Astrocyte (in vitro differentiated cells and primary cell): Measurements from ENCODE around the gene COPB1. TPM values are rescaled to one million over a fixed set of nuclear protein-coding genes. Genes with fewer than 3 reads are reported as not detected.

ENCODE experiments used
- DNase-seq: peaks from one replicate; pipeline ENCODE4 v3.0.0-alpha.2; 2010; ENCODE audit warnings: low read depth
- FAIRE-seq: peaks from 2 replicates; lab custom pipeline; 2011; peaks lifted over from hg19 to GRCh38; lab: Jason Lieb, UNC
- H2AFZ ChIP-seq: 2 replicates; pipeline ENCODE4 v1.6.0; 2012; ENCODE audit warnings: low read depth, low read length, inconsistent platforms
- H3K27ac ChIP-seq: 2 replicates; pipeline ENCODE4 v1.5.1; 2011; ENCODE audit warnings: low read depth, low read length, inconsistent platforms
- H3K27me3 ChIP-seq: 2 replicates; pipeline ENCODE4 v1.6.0; 2011; ENCODE audit warnings: low read length, inconsistent platforms; ENCODE audit not compliant: insufficient read depth
- H3K36me3 ChIP-seq: 2 replicates; pipeline ENCODE4 v1.5.1; 2011; ENCODE audit warnings: low read length, inconsistent platforms; ENCODE audit not compliant: insufficient read depth
- H3K4me1 ChIP-seq: 2 replicates; pipeline ENCODE4 v1.5.1; 2011; ENCODE audit warnings: low read length, inconsistent platforms; ENCODE audit not compliant: insufficient read depth
- H3K4me2 ChIP-seq: 2 replicates; pipeline ENCODE4 v1.6.0; 2012; ENCODE audit warnings: low read length, inconsistent platforms
- H3K4me3 ChIP-seq: 2 replicates; pipeline ENCODE4 v1.5.1; 2011; ENCODE audit warnings: low read depth, mild to moderate bottlenecking, low read length, inconsistent platforms; ENCODE audit not compliant: insufficient read depth
- H3K79me2 ChIP-seq: 2 replicates; pipeline ENCODE4 v1.6.0; 2012; ENCODE audit warnings: mild to moderate bottlenecking, low read length, inconsistent platforms; ENCODE audit not compliant: insufficient read depth
- H3K9ac ChIP-seq: 2 replicates; pipeline ENCODE4 v1.6.0; 2012; ENCODE audit warnings: mild to moderate bottlenecking, low read length, inconsistent platforms
- H3K9me3 ChIP-seq: 2 replicates; pipeline ENCODE4 v1.5.1; 2012; ENCODE audit warnings: low read depth, mild to moderate bottlenecking, low read length, inconsistent platforms; ENCODE audit not compliant: insufficient read depth
- H4K20me1 ChIP-seq: 2 replicates; pipeline ENCODE4 v1.6.0; 2012; ENCODE audit warnings: low read length, inconsistent platforms; ENCODE audit not compliant: insufficient read depth
- H3K27ac Mint-ChIP-seq: one replicate; pipeline ENCODE4 v1.8.0; 2021; ENCODE audit warnings: mild to moderate bottlenecking, mixed read lengths; ENCODE audit not compliant: unreplicated experiment
- H3K27me3 Mint-ChIP-seq: one replicate; pipeline ENCODE4 v1.8.0; 2021; ENCODE audit warnings: low read depth, mixed read lengths; ENCODE audit not compliant: unreplicated experiment
- H3K36me3 Mint-ChIP-seq: one replicate; pipeline ENCODE4 v1.8.0; 2021; ENCODE audit warnings: low read depth, mixed read lengths; ENCODE audit not compliant: unreplicated experiment
- H3K4me1 Mint-ChIP-seq: one replicate; pipeline ENCODE4 v1.8.0; 2021; ENCODE audit warnings: low read depth, mixed read lengths; ENCODE audit not compliant: unreplicated experiment
- H3K4me3 Mint-ChIP-seq: one replicate; pipeline ENCODE4 v1.8.0; 2021; ENCODE audit warnings: mild to moderate bottlenecking, moderate library complexity, mixed read lengths; ENCODE audit not compliant: unreplicated experiment
- H3K9me3 Mint-ChIP-seq: one replicate; pipeline ENCODE4 v1.8.0; 2021; ENCODE audit warnings: mild to moderate bottlenecking, mixed read lengths; ENCODE audit not compliant: unreplicated experiment
- EZH2 ChIP-seq: IDR thresholded peaks from 2 replicates; pipeline ENCODE4 v1.6.1; 2012; ENCODE audit warnings: mild to moderate bottlenecking, low read length, inconsistent platforms; ENCODE audit not compliant: insufficient read depth
- total RNA-seq: library from RNA; stranded (reverse); gene quantifications from 2 replicates; pipeline ENCODE4 v1.2.1, GENCODE V29; 2021
- TF ChIP-seq, protein P1 (sequence below): IDR thresholded peaks from 2 replicates; pipeline ENCODE4 v1.5.1; 2011; ENCODE audit warnings: low read depth, mild to moderate bottlenecking, inconsistent platforms, low read length, moderate library complexity; ENCODE audit not compliant: insufficient read depth

Gene COPB1
- total RNA-seq, 1 donor from 2014 or later: 223 TPM

DNA sequence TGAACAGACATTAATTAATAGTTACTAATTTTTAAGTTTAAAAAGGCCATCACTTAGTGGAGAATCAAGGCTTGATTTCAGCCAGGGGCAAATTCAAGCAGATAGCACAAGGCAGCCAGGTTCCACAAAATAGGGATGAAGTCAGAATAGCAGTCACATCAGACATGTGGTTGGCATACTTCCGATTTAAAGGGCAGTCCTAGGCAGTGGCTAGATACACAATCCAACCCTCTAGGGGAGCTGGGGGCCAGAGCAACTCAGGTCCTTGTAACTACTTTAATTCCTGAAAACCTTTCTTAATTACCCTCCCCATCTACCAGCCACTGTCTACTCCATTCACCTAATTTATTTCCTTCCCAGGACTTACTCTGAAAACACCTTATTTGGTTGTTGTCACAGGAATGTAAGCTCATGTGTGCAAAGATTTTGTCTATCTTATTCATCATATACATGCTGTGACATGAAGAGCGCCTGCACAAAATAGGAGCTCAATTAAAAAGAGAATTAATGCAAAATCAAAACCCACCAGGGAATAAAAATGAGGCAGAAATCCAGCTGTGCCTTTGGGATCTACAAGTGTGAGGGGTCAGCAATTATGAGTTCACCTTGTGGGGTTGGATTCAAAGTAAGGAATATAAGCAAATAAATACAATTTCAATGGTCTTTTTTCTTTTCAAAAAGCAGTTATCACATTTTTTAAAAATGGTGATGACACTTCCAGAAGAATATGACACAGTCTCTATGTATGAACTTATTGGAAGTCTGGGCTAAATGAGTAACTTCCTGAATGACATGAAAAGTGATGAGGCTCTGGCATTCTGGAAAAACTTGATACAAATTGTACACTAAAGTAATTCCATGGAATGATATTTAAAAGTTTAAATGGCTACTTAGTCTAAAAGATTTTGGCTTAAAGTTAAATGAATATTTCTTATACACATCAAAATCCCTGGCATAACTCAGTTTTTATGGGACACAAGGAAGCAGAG lies 53.8 kb downstream of the COPB1 start:
- peak; percentile 33 for DNase-seq
- Mint-ChIP-seq H3K27me3 (no peaks in the 10 kb centered on the region), H3K4me3 (no peak overlapping the region), H3K4me1 (peaks cover 42% of the 10 kb centered on the region), H3K36me3 (peaks cover 7% of the 10 kb centered on the region), H3K27ac (peak overlapping the region; percentile 70), H3K9me3 (peaks cover 4% of the 10 kb centered on the region)
- Histone ChIP-seq H3K9ac (peak overlapping the region; percentile 68), H3K27ac (peak overlapping the region; percentile 76), H3K36me3 (no peaks in the 10 kb centered on the region), H3K4me3 (no peak overlapping the region), H4K20me1 (no peaks in the 10 kb centered on the region), H3K9me3 (no peaks in the 10 kb centered on the region), H3K4me1 (peaks cover 33% of the 10 kb centered on the region), H2AFZ (no peak overlapping the region), H3K27me3 (no peaks in the 10 kb centered on the region), H3K4me2 (peak overlapping the region; percentile 51), H3K79me2 (no peaks in the 10 kb centered on the region)
- peak; percentile 54 for FAIRE-seq
- no peak for TF ChIP-seq EZH2
- TF ChIP-seq, protein P1, sequence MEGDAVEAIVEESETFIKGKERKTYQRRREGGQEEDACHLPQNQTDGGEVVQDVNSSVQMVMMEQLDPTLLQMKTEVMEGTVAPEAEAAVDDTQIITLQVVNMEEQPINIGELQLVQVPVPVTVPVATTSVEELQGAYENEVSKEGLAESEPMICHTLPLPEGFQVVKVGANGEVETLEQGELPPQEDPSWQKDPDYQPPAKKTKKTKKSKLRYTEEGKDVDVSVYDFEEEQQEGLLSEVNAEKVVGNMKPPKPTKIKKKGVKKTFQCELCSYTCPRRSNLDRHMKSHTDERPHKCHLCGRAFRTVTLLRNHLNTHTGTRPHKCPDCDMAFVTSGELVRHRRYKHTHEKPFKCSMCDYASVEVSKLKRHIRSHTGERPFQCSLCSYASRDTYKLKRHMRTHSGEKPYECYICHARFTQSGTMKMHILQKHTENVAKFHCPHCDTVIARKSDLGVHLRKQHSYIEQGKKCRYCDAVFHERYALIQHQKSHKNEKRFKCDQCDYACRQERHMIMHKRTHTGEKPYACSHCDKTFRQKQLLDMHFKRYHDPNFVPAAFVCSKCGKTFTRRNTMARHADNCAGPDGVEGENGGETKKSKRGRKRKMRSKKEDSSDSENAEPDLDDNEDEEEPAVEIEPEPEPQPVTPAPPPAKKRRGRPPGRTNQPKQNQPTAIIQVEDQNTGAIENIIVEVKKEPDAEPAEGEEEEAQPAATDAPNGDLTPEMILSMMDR: no peak

DNA sequence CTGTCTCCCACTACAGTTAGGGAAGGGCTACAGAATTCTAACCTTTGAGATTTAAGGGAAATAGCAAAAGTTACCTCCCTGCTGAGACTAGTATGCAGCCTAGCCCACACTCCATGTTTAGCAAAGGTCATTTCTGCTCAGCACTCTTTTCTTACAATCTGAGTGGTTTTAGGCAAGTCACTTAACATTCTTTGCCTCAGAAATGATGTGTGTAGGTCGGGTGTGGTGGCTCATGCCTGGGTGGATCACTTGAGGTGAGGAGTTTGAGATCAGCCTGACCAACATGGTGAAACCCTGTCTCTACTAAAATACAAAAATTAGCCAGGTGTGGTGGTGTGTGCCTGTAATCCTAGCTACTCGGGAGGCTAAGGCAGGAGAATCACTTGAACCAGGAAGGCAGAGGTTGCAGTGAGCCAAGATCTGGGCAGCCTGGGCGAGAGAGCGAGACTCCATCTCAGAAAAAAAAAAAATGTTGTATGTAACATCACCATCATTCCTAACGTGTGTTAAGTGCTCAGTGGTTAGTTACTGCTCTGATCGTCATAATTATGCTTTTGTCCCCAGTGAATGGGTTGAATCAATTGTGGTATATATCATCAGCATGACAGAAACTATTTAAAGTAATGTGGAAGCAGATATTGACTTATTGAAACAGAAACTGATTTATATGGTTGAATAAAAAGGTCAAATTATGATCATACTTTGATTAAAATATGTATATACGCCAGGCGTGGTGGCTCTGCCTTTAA lies 55.0 kb downstream of the COPB1 start:
- Histone ChIP-seq H3K9me3 (no peaks in the 10 kb centered on the region), H4K20me1 (no peaks in the 10 kb centered on the region), H2AFZ (no peak overlapping the region), H3K27ac (no peak overlapping the region), H3K4me1 (peaks cover 33% of the 10 kb centered on the region), H3K9ac (no peak overlapping the region), H3K79me2 (no peaks in the 10 kb centered on the region), H3K36me3 (no peaks in the 10 kb centered on the region), H3K27me3 (no peaks in the 10 kb centered on the region), H3K4me2 (no peak overlapping the region), H3K4me3 (no peak overlapping the region)
- FAIRE-seq: no peak
- DNase-seq: no peak
- Mint-ChIP-seq H3K9me3 (peaks cover 4% of the 10 kb centered on the region), H3K4me3 (no peak overlapping the region), H3K4me1 (peaks cover 39% of the 10 kb centered on the region), H3K27ac (peak overlapping the region; percentile 70), H3K36me3 (peaks cover 7% of the 10 kb centered on the region), H3K27me3 (no peaks in the 10 kb centered on the region)
- TF ChIP-seq, protein P1: no peak
- TF ChIP-seq EZH2: no peak
